Measurements from ENCODE around the gene SBK2. TPM values are rescaled to one million over a fixed set of nuclear protein-coding genes. Genes with fewer than 3 reads are reported as not detected.

The SBK2 gene
- total and polyA plus RNA-seq, 8 donors, result 0.20 TPM; not detected in 7

DNA sequence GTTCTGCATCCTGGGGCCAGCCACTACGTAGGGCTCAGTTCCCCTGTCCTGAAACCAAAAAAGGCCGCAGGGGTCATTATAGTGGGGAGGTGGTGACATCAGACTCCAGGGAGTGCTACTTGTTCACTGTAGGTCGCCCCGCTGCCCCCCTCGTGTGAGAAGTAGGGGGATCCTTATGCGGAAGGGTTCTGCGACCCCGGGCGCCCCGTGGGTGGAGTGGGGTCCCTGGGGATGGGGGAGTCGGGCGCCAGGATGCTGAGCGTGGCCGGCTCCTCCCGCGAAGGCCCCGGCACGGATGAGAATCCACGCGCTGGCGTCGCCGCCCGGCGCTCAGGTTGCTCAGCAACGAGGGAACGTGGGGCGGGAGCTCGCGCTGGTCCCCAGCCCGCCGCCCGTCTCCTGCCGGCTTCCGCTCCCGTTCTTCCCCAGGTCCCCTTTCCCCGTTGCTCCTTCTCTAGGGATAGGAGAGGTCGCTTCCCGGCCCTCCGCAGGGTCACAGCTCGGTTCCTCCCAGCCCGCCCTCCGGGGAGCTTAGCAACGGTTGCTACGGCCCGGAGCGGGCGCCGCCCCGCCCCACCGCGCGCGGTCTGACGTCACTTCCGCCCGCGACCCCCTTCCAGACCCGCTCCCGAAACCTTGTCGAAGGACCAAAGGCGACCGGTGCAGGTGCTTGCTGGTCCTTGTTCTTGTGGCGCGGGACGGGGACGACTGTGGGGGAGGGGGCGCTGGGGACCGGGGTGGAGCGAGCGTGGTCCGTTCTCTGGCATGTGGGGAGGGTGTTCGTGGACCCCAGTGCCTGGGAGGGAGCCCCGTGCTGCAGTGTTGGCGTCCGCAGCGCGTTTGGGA, 52.1 kb downstream of the SBK2 start, which contains the start of gene NAT14:
Gene NAT14, plus strand, starts transcription at position 596 of the 846 bp plus-strand sequence. CDS start 521 bp downstream, outside the sequence.
- Histone ChIP-seq H3K4me1 (peaks cover 16 to 30% of the 10 kb centered on the region in 2 donors), H3K27me3 (peaks cover 0 to 29% of the 10 kb centered on the region in 2 donors), H3K4me3 (peak within 1 kb of the TSS; percentile 34 to 51), H3K27ac (peak within 1 kb of the TSS; percentile 70 to 90), H3K36me3 (peaks cover 0 to 36% of the 10 kb centered on the region in 2 donors), H3K9me3 (no peaks in the 10 kb centered on the region)
- intact Hi-C loops (cut with DNase I), result no loop called here
- DNase-seq (peak in 3 of 4 donors; percentile 81 to 85 (median 82)), ATAC-seq (peak; percentile 42)
- TF ChIP-seq CTCF (IDR thresholded peaks at IDR 0.05), result no peak

DNA sequence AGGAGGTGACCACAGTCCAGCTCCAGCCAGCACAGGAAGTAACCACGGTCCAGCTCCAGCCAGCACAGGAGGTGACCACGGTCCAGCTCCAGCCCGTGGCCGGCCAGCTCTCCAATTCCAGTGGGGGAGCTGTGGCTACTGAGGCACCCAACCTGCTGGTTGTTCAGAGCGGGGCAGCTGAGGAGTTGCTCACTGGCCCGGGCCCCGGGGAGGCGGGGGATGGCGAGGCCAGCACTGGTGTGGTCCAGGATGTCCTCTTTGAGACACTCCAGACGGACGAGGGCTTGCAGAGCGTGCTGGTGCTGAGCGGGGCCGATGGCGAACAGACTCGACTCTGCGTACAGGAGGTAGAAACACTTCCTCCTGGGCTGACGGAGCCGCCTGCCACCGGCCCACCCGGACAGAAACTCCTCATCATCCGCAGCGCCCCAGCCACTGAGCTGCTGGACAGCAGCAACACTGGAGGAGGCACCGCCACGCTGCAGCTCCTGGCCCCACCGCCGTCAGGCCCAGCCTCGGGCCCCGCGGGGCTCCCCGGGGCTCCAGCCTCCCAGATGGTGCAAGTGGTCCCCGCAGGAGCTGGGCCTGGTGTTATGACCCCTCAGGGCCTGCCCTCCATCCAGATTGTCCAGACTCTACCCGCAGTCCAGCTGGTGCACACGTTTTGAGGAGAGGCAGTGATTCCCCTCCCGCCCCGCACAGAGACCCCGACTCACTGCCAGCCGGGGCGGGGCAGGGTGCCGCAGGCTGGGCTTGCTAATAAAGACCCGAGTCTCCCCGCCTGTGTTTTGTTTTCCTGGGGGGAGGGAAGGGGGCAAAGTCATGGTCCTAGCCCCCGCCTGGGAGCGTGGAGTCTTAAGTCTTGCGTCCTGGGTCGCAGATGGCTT, 53.0 kb downstream of the SBK2 start:
- ATAC-seq (no peak), DNase-seq (peak in 1 of 4 donors; percentile 72)
- Histone ChIP-seq H3K9me3 (no peaks in the 10 kb centered on the region), H3K27ac (no peak overlapping the region), H3K4me1 (peaks cover 16 to 30% of the 10 kb centered on the region in 2 donors), H3K4me3 (peak overlapping the region in 1 of 2 donors; percentile 51), H3K27me3 (peaks cover 0 to 20% of the 10 kb centered on the region in 2 donors), H3K36me3 (peaks cover 0 to 36% of the 10 kb centered on the region in 2 donors)
- intact Hi-C loops (cut with DNase I), result no loop called here
- no peak for TF ChIP-seq CTCF (IDR thresholded peaks at IDR 0.05)

GRCh38 chr19:55482967-55483705, 53.8 kb downstream of the SBK2 start:
- Histone ChIP-seq H3K9me3 (no peaks in the 10 kb centered on the region), H3K27me3 (peaks cover 0 to 19% of the 10 kb centered on the region in 2 donors), H3K27ac (no peak overlapping the region), H3K36me3 (peaks cover 0 to 36% of the 10 kb centered on the region in 2 donors), H3K4me1 (peaks cover 16 to 30% of the 10 kb centered on the region in 2 donors), H3K4me3 (no peak overlapping the region)
- intact Hi-C loops (cut with DNase I), result no loop called here
- DNase-seq (peak in 1 of 4 donors; percentile 79), ATAC-seq (no peak)
- no peak for TF ChIP-seq CTCF (IDR thresholded peaks at IDR 0.05)

DNA sequence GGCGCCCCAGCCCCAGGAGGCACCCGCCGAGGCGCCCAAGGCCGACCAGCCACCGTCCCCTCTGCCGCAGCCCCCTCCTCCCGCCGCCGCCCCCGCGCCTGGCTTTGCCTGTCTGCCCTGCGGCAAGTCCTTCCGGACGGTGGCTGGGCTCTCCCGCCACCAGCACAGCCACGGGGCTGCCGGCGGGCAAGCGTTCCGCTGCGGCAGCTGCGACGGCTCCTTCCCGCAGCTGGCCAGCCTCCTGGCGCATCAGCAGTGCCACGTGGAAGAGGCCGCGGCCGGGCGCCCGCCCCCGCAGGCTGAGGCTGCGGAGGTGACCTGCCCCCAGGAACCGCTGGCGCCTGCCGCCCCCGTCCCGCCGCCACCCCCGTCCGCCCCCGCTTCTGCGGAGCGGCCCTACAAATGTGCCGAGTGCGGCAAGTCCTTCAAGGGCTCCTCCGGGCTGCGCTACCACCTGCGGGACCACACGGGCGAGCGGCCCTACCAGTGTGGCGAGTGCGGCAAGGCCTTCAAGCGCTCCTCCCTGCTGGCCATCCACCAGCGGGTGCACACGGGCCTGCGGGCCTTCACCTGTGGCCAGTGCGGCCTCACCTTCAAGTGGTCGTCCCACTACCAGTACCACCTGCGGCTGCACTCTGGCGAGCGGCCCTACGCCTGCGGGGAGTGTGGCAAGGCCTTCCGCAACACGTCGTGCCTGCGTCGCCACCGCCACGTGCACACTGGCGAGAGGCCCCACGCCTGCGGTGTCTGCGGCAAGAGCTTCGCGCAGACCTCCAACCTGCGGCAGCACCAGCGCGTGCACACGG, 54.6 kb downstream of the SBK2 start:
- Histone ChIP-seq H3K36me3 (peaks cover 0 to 36% of the 10 kb centered on the region in 2 donors), H3K27me3 (peaks cover 0 to 19% of the 10 kb centered on the region in 2 donors), H3K4me3 (no peak overlapping the region), H3K9me3 (no peaks in the 10 kb centered on the region), H3K4me1 (peaks cover 20 to 38% of the 10 kb centered on the region in 2 donors), H3K27ac (no peak overlapping the region)
- peak in 1 of 4 donors; percentile 76 for DNase-seq
- no peak for TF ChIP-seq CTCF (IDR thresholded peaks at IDR 0.05)
- ATAC-seq, result no peak
- intact Hi-C loops (cut with DNase I), result no loop called here
